ENCODE results near the gene FETUB. TPM values are rescaled to one million over a fixed set of nuclear protein-coding genes. Genes with fewer than 3 reads are reported as not detected.

Gene FETUB
- polyA plus RNA-seq, 3 donors, result not detected

GRCh38 chr3:186642014-186642413 lies 1.8 kb downstream of the FETUB start:
- DNase-seq, result no peak
- H3K27me3 Mint-ChIP-seq (ENCODE audit: low read depth in 3 of 3), result peaks cover 3 to 17% (median 14%) of the 10 kb centered on the region in 3 donors
- Histone ChIP-seq H4K20me1 (ENCODE audit: insufficient read depth, low read length) (no peaks in the 10 kb centered on the region), H3K79me2 (ENCODE audit: insufficient read depth, low read length) (no peaks in the 10 kb centered on the region), H3K4me1 (ENCODE audit: control insufficient read depth in 1 of 2, insufficient read depth in 2 of 2, low read length in 2 of 2) (no peaks in the 10 kb centered on the region), H3K27ac (ENCODE audit: low read depth in 1 of 2, low read length in 2 of 2) (no peak overlapping the region), H3K9me3 (replicated peaks in 1 of 2; ENCODE audit: control insufficient read depth in 1 of 2, insufficient read depth in 1 of 2, low read length in 2 of 2) (no peaks in the 10 kb centered on the region), H3K4me2 (replicated peaks; ENCODE audit: extremely low read depth, low read length, poor library complexity, severe bottlenecking) (no peak overlapping the region), H3K9ac (ENCODE audit: insufficient read depth, low read length, poor library complexity, severe bottlenecking) (no peak overlapping the region), H3K36me3 (replicated peaks in 1 of 2; ENCODE audit: control insufficient read depth in 1 of 2, insufficient read depth in 2 of 2, low read length in 2 of 2) (no peaks in the 10 kb centered on the region), H2AFZ (ENCODE audit: insufficient read depth, low read depth, low read length, poor library complexity, severe bottlenecking) (no peak overlapping the region), H3K27me3 (ENCODE audit: control insufficient read depth in 2 of 2, insufficient read depth in 2 of 2, low read length in 2 of 2) (peaks cover 0 to 2% of the 10 kb centered on the region in 2 donors), H3K4me3 (replicated peaks in 1 of 3; ENCODE audit: low read depth in 2 of 3, low read length in 3 of 3) (no peak overlapping the region)
- peaks cover 0 to 6% (median 2%) of the 10 kb centered on the region in 7 donors for H3K9me3 Mint-ChIP-seq
- no CpG with 5 or more reads among the region's 3 CpGs for WGBS (ENCODE audit: insufficient coverage)
- TF ChIP-seq, protein P1, sequence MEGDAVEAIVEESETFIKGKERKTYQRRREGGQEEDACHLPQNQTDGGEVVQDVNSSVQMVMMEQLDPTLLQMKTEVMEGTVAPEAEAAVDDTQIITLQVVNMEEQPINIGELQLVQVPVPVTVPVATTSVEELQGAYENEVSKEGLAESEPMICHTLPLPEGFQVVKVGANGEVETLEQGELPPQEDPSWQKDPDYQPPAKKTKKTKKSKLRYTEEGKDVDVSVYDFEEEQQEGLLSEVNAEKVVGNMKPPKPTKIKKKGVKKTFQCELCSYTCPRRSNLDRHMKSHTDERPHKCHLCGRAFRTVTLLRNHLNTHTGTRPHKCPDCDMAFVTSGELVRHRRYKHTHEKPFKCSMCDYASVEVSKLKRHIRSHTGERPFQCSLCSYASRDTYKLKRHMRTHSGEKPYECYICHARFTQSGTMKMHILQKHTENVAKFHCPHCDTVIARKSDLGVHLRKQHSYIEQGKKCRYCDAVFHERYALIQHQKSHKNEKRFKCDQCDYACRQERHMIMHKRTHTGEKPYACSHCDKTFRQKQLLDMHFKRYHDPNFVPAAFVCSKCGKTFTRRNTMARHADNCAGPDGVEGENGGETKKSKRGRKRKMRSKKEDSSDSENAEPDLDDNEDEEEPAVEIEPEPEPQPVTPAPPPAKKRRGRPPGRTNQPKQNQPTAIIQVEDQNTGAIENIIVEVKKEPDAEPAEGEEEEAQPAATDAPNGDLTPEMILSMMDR (IDR thresholded peaks at IDR 0.05), result no peak
- no peak overlapping the region for H3K27ac Mint-ChIP-seq
- intact Hi-C loops (cut with micrococcal nuclease), result no loop called here
- no peaks in the 10 kb centered on the region for H3K4me1 Mint-ChIP-seq
- H3K36me3 Mint-ChIP-seq, result no peaks in the 10 kb centered on the region
- H3K4me3 Mint-ChIP-seq, result no peak overlapping the region

GRCh38 chr3:186643493-186643892 lies 3.3 kb downstream of the FETUB start:
- intact Hi-C loops (cut with micrococcal nuclease), result no loop called here
- WGBS (ENCODE audit: insufficient coverage), result 100% methylated on average over 1 of the region's 1 CpG
- Histone ChIP-seq H3K4me2 (replicated peaks; ENCODE audit: extremely low read depth, low read length, poor library complexity, severe bottlenecking) (no peak overlapping the region), H4K20me1 (ENCODE audit: insufficient read depth, low read length) (no peaks in the 10 kb centered on the region), H3K4me3 (replicated peaks in 1 of 3; ENCODE audit: low read depth in 2 of 3, low read length in 3 of 3) (no peak overlapping the region), H2AFZ (ENCODE audit: insufficient read depth, low read depth, low read length, poor library complexity, severe bottlenecking) (no peak overlapping the region), H3K4me1 (ENCODE audit: control insufficient read depth in 1 of 2, insufficient read depth in 2 of 2, low read length in 2 of 2) (no peaks in the 10 kb centered on the region), H3K27ac (ENCODE audit: low read depth in 1 of 2, low read length in 2 of 2) (no peak overlapping the region), H3K27me3 (ENCODE audit: control insufficient read depth in 2 of 2, insufficient read depth in 2 of 2, low read length in 2 of 2) (peaks cover 0 to 2% of the 10 kb centered on the region in 2 donors), H3K79me2 (ENCODE audit: insufficient read depth, low read length) (no peaks in the 10 kb centered on the region), H3K36me3 (replicated peaks in 1 of 2; ENCODE audit: control insufficient read depth in 1 of 2, insufficient read depth in 2 of 2, low read length in 2 of 2) (no peaks in the 10 kb centered on the region), H3K9ac (ENCODE audit: insufficient read depth, low read length, poor library complexity, severe bottlenecking) (no peak overlapping the region), H3K9me3 (replicated peaks in 1 of 2; ENCODE audit: control insufficient read depth in 1 of 2, insufficient read depth in 1 of 2, low read length in 2 of 2) (no peaks in the 10 kb centered on the region)
- Mint-ChIP-seq H3K27me3 (ENCODE audit: low read depth in 3 of 3) (peaks cover 3 to 16% (median 13%) of the 10 kb centered on the region in 3 donors), H3K36me3 (no peaks in the 10 kb centered on the region), H3K9me3 (peaks cover 0 to 4% (median 2%) of the 10 kb centered on the region in 7 donors), H3K27ac (no peak overlapping the region), H3K4me1 (no peaks in the 10 kb centered on the region), H3K4me3 (no peak overlapping the region)
- DNase-seq, result no peak
- TF ChIP-seq, protein P1 (IDR thresholded peaks at IDR 0.05), result no peak

Measured in CD14-positive monocyte (primary cell).